Activated naive CD8-positive, alpha-beta T cell treated with anti-CD3 and anti-CD28 coated beads, Interleukin-2, amount 50 U/mL, for 24 hours (primary cell): ENCODE measurements around the gene ACP2.

ENCODE experiments used
- ATAC-seq: fragments of 150-1000 bp; cut with Tn5 transposase; one replicate; pipeline ENCODE4 v1.10.0; 2021
- DNase-seq: peaks from one replicate; pipeline ENCODE4 v3.0.0; 2021
- H3K27ac Mint-ChIP-seq: one replicate; pipeline ENCODE4 v1.8.0; 2021; ENCODE audit warnings: mild to moderate bottlenecking, mixed read lengths
- H3K27me3 Mint-ChIP-seq: one replicate; pipeline ENCODE4 v1.8.0; 2021; ENCODE audit warnings: mixed read lengths
- H3K36me3 Mint-ChIP-seq: one replicate; pipeline ENCODE4 v1.8.0; 2021; ENCODE audit warnings: low read depth, mixed read lengths
- H3K4me1 Mint-ChIP-seq: one replicate; pipeline ENCODE4 v1.8.0; 2021; ENCODE audit warnings: mixed read lengths
- H3K4me3 Mint-ChIP-seq: one replicate; pipeline ENCODE4 v1.8.0; 2021; ENCODE audit warnings: mild to moderate bottlenecking, moderate library complexity, mixed read lengths
- H3K9me3 Mint-ChIP-seq: one replicate; pipeline ENCODE4 v1.8.0; 2021; ENCODE audit warnings: mixed read lengths

Gene ACP2

DNA sequence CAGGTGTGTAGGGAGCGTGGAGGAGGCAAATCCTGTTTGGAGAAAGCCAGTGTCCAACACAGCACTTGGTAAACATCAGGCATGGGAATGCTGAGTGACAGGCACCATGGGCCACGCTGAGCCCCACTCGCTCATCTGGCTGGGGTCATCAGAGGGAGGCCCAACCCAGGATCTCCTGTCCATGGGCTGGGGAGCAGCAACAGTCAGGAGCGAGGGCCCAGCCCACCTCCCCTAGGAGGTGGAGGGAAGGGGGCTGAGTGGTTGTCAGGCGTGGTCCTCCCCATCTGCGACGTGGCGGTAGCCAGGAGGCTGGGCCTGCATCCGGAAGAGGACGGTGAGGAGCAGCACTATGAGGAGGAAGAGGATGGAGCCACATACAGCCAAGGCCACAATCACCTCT is 8.8 kb downstream of the ACP2 start:
- Mint-ChIP-seq H3K36me3 (peaks cover 61% of the 10 kb centered on the region), H3K4me3 (peak overlapping the region; percentile 21), H3K27ac (peak overlapping the region; percentile 33), H3K27me3 (no peaks in the 10 kb centered on the region), H3K9me3 (no peaks in the 10 kb centered on the region), H3K4me1 (peaks cover 11% of the 10 kb centered on the region)
- ATAC-seq, result no peak
- DNase-seq, result no peak

DNA sequence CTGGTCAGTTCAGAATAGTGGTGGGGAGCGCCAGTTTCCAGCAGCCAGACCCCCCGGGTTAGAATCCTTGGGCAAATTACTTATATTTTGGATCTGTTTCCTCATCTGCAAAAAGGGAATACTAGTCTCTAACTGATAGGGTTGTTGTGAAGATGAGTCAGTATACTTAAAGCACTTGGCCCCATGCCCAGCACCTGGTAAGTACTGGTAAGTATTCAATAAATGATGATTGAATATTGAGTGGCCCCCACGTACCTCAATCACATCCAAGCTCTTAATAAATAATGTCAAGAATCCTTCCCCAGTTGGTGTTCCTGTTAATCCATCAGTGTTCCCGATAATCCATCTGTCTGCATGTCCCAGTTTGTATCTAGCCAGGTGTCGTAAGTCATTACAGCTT is 12.1 kb downstream of the ACP2 start:
- Mint-ChIP-seq H3K27ac (peak overlapping the region; percentile 48), H3K27me3 (no peaks in the 10 kb centered on the region), H3K9me3 (no peaks in the 10 kb centered on the region), H3K4me3 (no peak overlapping the region), H3K36me3 (peaks cover 55% of the 10 kb centered on the region), H3K4me1 (peaks cover 26% of the 10 kb centered on the region)
- ATAC-seq (no peak), DNase-seq (no peak)

DNA sequence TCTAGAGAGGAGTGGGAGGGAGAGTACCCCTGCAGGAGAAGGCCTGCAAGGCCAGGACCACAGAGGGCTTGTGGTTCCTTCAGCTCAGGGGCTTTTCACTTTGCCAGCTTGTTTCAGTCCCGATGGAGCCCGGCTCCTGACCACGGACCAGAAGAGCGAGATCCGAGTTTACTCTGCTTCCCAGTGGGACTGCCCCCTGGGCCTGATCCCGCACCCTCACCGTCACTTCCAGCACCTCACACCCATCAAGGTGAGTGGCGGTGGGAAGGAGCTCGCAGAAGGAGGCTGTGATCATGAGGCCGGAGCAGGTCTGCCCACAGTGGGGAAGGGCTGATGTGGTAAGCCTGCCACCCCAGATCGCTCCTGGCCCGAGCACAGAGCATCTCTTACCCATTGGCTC is 13.5 kb downstream of the ACP2 start:
- Mint-ChIP-seq H3K27me3 (no peaks in the 10 kb centered on the region), H3K9me3 (no peaks in the 10 kb centered on the region), H3K27ac (peak overlapping the region; percentile 88), H3K36me3 (peaks cover 51% of the 10 kb centered on the region), H3K4me1 (peaks cover 26% of the 10 kb centered on the region), H3K4me3 (no peak overlapping the region)
- DNase-seq (no peak), ATAC-seq (no peak)

DNA sequence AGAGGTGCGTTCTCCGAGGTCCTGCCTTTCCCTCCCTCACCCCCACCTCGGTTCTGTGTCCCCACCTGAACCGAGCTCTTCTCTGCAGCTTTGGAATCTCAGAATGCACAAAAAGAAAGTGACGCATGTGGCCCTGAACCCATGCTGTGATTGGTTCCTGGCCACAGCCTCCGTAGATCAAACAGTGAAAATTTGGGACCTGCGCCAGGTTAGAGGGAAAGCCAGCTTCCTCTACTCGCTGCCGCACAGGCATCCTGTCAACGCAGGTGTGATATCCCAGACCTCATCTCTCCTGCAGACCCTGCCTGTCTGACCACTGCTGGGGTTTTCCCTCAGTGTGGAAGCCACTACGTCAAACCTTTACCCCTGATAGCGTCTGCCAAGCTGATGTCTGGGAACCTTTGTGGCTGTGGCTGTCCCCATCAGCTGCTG is 13.9 kb downstream of the ACP2 start:
- Mint-ChIP-seq H3K9me3 (no peaks in the 10 kb centered on the region), H3K27ac (peak overlapping the region; percentile 88), H3K27me3 (no peaks in the 10 kb centered on the region), H3K4me3 (peak overlapping the region; percentile 36), H3K36me3 (peaks cover 46% of the 10 kb centered on the region), H3K4me1 (peaks cover 26% of the 10 kb centered on the region)
- peak; percentile 38 for DNase-seq
- peak; percentile 87 for ATAC-seq

DNA sequence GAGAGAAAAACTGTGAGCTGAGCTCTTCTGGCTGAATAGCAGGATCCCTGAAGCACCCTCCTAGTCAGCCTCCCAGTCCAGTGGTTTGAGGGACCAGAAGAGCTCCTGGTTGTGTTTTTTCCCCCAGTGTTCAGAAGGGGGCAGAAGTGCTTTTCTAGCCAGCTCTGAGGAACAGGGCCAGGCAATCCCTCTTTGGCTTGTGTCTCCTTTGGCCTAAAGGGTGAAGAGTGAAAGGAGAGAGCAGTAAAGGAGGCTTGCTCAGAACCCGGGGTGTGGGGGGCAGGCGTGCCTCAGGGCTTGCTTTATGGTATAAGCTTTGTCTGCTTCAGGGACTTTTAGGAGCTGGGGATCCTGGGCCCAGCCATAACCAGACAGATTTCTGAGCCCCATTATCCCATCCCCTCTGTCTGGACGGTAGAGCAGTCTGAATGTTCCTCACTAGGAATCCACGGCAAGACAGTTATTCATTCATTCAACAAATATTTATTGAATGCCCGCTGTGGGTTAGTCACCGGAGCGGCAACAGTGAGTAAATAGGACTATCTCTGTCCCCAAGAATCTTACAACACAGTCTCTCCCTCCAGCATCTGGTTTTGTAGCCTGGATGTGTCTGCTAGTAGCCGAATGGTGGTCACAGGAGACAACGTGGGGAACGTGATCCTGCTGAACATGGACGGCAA is 14.5 kb downstream of the ACP2 start:
- DNase-seq (no peak), ATAC-seq (peak; percentile 45)
- Mint-ChIP-seq H3K4me1 (peaks cover 26% of the 10 kb centered on the region), H3K27me3 (no peaks in the 10 kb centered on the region), H3K27ac (peak overlapping the region; percentile 88), H3K36me3 (peaks cover 47% of the 10 kb centered on the region), H3K4me3 (peak overlapping the region; percentile 36), H3K9me3 (no peaks in the 10 kb centered on the region)

DNA sequence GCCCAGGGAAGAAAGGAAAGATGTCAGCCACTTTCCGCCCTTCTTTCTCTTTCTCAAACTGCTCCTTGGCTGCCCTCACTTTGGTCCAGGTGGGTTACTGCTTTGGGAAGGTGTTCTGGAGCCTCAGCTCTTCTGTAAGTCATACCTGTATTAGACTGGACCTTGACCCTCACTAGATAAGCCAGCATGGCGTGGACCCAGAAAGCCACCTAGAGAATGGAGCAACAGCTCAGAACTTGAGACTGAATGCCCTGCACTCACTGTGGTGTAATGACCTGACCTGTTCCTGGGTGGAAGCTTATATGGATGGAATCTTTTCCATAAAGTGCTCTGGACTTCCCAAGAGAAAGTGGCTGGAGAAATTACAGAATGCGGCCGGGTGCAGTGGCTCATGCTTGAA is 15.6 kb downstream of the ACP2 start:
- Mint-ChIP-seq H3K27ac (no peak overlapping the region), H3K9me3 (no peaks in the 10 kb centered on the region), H3K27me3 (no peaks in the 10 kb centered on the region), H3K36me3 (peaks cover 50% of the 10 kb centered on the region), H3K4me3 (no peak overlapping the region), H3K4me1 (peaks cover 26% of the 10 kb centered on the region)
- no peak for DNase-seq
- no peak for ATAC-seq

DNA sequence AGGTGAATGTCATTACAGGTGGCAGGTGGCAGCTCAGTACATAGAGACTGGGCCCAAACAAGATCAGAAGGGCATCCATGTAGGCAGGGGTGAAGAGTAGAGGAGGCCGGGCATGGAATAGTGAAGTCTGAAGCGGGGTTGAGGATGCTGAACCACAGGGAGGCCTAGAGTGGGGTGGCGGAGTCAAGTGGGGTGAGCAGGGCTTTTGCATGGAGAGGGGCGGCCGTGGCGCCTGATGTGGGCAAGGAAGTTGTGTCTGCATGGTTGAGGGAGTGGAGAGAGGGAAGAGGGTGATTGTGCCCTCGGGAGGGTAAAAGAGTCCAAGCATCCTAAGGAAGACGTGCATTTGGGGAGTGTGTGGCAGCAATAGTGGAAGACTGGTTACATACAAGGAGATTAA is 19.5 kb downstream of the ACP2 start:
- no peak overlapping the region for H3K27ac Mint-ChIP-seq
- no peak overlapping the region for H3K4me3 Mint-ChIP-seq
- no peaks in the 10 kb centered on the region for H3K27me3 Mint-ChIP-seq
- peaks cover 32% of the 10 kb centered on the region for H3K4me1 Mint-ChIP-seq
- DNase-seq, result no peak
- no peaks in the 10 kb centered on the region for H3K9me3 Mint-ChIP-seq
- ATAC-seq, result no peak
- H3K36me3 Mint-ChIP-seq, result peaks cover 54% of the 10 kb centered on the region

DNA sequence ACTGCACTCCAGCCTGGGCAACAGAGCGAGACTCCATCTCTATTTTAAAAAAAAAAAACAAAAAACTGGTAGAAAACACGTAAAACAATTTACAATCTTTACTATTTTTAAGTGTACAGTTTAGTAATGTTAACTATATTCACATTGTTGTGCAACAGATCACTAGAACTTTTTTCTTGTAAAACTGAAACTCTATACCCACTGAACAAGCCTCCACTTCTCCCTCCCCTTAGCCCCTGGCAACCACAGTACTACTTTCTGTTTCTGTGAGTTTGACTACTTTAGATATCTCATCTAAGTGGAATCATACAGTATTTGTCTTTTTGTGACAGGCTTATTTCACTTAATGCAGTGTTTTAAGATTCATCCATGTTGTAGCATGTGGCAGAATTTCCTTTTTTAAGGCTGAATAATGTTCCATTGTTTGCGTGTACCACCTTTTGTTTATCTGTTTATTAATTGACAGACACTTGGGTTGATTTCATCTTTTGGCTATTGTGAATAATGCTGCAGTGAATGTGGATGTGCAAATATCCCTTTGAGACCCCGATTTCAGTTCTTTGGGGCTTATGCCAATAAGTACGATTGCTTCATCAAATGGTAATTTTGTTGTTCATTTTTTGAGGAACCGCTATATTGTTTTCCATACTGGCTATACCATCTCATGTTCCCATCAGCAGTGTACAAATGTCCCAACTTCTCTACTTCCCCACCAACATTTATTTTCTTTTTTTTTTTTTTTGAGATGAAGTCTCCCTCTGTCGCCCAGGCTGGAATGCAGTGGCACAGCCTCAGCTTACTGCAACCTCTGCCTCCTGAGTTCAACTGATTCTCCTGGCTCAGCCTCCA is 22.8 kb downstream of the ACP2 start:
- DNase-seq (no peak), ATAC-seq (peak; percentile 97)
- H3K9me3 Mint-ChIP-seq, result no peaks in the 10 kb centered on the region
- peaks cover 68% of the 10 kb centered on the region for H3K36me3 Mint-ChIP-seq
- H3K4me1 Mint-ChIP-seq, result peaks cover 29% of the 10 kb centered on the region
- peak overlapping the region; percentile 69 for H3K4me3 Mint-ChIP-seq
- no peaks in the 10 kb centered on the region for H3K27me3 Mint-ChIP-seq
- H3K27ac Mint-ChIP-seq, result peak overlapping the region; percentile 84

DNA sequence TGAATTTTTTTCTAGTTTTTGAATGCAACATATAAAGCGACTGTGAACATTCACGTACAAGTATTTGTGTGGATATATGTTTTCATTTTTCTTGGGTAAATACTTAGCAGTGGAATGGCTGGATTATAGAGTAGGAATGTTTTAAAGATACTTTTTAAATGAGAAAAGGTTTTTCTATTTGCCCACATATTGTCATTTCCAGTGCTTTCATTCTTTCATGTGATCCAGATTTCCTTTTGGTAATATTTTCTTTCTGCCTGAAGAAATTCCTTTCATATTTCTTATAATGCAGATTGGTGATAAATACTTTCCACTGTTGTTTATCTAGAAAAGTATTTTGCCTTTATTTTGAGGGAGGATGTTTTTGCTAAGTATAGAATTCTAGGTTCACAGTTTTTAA is 25.9 kb downstream of the ACP2 start:
- Mint-ChIP-seq H3K36me3 (peaks cover 67% of the 10 kb centered on the region), H3K4me3 (no peak overlapping the region), H3K27ac (no peak overlapping the region), H3K27me3 (no peaks in the 10 kb centered on the region), H3K9me3 (no peaks in the 10 kb centered on the region), H3K4me1 (peaks cover 57% of the 10 kb centered on the region)
- no peak for ATAC-seq
- DNase-seq, result no peak

DNA sequence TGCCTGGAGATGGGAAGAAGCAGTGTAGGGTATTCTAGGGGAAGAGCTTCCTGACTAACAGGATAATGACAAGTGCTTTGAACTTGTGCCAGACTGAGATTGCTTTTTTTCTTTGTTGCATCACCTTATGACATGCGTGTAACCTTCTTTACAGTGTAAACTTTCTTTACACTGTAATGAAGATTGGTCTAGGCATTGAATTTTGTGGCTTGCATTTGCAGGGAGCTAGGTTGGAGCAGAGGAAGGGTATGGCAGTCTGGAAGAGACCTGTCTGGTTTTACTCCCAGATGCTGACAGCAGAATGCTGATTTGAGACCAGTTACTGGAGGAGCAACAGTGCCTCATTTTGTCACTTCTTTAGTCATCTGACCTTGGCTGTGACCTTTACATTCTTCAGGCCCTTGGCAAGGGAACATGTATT is 28.2 kb downstream of the ACP2 start:
- Mint-ChIP-seq H3K4me3 (no peak overlapping the region), H3K9me3 (no peaks in the 10 kb centered on the region), H3K36me3 (peaks cover 66% of the 10 kb centered on the region), H3K27me3 (no peaks in the 10 kb centered on the region), H3K27ac (peak overlapping the region; percentile 79), H3K4me1 (peaks cover 61% of the 10 kb centered on the region)
- no peak for DNase-seq
- ATAC-seq, result no peak

DNA sequence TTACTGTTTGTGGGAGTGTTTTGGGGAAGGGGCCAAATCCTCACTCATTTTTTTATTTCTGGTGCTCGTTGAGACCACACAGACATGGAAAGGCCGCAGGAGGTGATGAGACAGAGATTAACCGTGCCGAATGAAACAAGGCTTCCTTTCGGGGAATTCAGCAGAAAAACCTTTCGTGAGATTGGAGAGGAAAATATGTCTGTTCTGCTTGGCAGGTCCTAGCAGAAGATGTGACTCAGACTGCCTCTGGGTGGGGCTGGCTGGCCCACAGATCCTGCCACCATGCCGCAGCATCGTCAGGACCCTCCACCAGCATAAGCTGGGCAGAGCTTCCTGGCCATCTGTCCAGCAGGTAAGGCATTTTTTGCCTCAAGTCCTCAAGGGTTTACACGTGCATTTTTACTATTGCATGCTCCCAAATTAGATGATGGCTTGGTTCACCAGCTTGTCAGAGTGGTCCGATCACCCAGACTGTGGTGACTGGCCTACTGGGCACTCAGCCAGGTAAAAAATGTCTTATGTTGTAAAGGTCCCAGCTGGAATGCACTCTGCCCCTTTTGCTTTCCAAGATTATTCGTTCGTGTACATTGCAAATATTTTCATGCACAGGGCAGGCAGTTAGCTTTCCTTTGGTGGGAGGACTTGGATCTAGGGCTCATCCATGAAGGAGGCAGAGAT is 32.4 kb downstream of the ACP2 start:
- H3K36me3 Mint-ChIP-seq, result peaks cover 45% of the 10 kb centered on the region
- peak; percentile 60 for ATAC-seq

DNA sequence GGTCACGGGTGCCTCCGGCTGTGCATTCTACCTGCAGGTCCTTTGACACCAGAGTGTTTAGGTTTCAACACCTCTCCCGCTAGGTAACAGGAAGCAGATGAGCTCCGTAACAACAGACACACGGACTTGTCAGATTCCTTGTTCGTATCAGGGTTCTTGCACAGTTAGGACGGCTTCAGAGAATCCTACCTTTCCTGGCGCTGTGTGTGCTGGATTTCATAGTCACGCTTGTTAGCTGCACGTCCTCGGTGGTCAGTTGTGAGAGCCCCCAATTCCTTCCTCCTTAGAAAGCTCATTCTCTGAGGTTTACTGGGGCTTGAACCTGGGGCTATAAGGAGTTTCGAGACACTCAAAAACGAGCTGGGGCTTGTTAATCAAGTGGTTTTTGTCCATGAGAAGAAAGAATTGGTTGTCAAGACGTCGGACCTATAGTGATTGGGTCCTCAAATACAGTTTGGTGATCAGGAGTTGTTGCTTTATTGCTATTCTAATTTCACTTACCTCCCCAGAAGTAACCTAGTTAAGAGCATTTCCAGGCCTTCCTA is 33.2 kb downstream of the ACP2 start:
- ATAC-seq, result no peak
- no peak for DNase-seq
- H3K27me3 Mint-ChIP-seq, result no peaks in the 10 kb centered on the region
- no peaks in the 10 kb centered on the region for H3K9me3 Mint-ChIP-seq
- H3K4me1 Mint-ChIP-seq, result peaks cover 50% of the 10 kb centered on the region
- peak overlapping the region; percentile 100 for H3K27ac Mint-ChIP-seq
- H3K4me3 Mint-ChIP-seq, result peak overlapping the region; percentile 98
- peaks cover 38% of the 10 kb centered on the region for H3K36me3 Mint-ChIP-seq

More for the DNA sequence above, 32.4 kb downstream of the ACP2 start:
- peak; percentile 75 for DNase-seq
- H3K4me3 Mint-ChIP-seq, result peak overlapping the region; percentile 98
- H3K27ac Mint-ChIP-seq, result peak overlapping the region; percentile 100
- no peaks in the 10 kb centered on the region for H3K27me3 Mint-ChIP-seq
- peaks cover 53% of the 10 kb centered on the region for H3K4me1 Mint-ChIP-seq
- H3K9me3 Mint-ChIP-seq, result no peaks in the 10 kb centered on the region

DNA sequence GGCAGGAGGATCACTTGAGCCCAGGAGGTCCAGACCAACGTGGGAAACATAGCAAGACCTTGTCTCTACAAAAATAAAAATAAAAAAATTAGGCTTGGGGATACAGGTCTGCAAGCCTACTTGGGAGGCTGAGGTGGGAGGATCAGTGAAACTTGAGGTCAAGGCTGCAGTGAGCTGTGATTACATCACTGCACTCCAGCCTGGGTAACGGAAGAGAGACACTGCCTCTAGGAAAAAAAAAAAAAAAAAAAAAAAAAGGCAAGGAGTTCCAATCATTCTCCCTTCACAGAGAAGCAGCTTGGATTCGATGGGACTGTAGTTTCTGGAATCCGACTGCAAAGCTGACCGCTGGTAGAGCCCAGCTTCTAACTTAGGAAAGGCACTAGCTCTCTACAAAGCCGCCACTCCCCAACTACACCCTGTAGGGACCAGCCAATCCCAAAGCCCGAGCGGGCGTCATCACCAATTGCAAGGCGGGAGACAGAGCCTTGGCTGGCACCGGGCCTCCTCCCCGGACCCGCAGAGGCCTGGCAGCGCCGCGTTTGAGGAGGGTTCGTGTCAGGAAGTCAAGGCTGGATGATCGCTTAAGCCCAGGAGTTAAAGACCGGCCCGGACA is 34.6 kb downstream of the ACP2 start:
- ATAC-seq (peak; percentile 82), DNase-seq (peak; percentile 88)
- peak overlapping the region; percentile 98 for H3K4me3 Mint-ChIP-seq
- peaks cover 30% of the 10 kb centered on the region for H3K36me3 Mint-ChIP-seq
- no peaks in the 10 kb centered on the region for H3K9me3 Mint-ChIP-seq
- peaks cover 39% of the 10 kb centered on the region for H3K4me1 Mint-ChIP-seq
- H3K27me3 Mint-ChIP-seq, result no peaks in the 10 kb centered on the region
- H3K27ac Mint-ChIP-seq, result peak overlapping the region; percentile 99

DNA sequence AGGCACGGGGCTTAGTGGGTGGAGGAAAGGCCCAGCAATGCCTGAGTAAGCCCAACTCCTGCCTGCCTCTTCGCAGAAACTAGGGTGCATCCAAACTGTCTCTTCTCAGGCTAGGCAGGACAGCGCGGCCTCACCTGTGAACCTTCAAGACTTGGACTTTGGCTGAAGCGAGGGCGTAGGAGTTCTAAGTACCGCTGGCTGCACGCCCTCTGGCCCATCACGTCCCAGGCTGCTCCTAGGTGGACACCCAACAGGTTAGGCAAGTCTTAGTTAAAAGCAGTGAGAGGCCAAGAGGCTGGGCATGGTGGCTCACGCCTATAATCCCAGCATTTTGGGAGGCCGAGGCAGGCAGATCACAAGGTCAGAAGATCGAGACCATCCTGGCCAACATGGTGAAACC is 35.7 kb downstream of the ACP2 start:
- Mint-ChIP-seq H3K9me3 (no peaks in the 10 kb centered on the region), H3K4me3 (no peak overlapping the region), H3K27ac (no peak overlapping the region), H3K4me1 (peaks cover 28% of the 10 kb centered on the region), H3K36me3 (peaks cover 22% of the 10 kb centered on the region), H3K27me3 (no peaks in the 10 kb centered on the region)
- ATAC-seq (no peak), DNase-seq (no peak)
